NCI-H524 (cell line): ENCODE measurements around the gene RRAGD.

Source experiments
- DNase-seq, 2 experiments: peaks; one replicate each; lab custom pipeline; 2025; lab: John Stamatoyannopoulos, UW

Gene RRAGD

GRCh38 chr6:89412071-89413005, at the start of gene RRAGD:
RRAGD (minus strand) TSS chr6:89412273; CDS start chr6:89411993, 280 bp downstream.
- DNase-seq, result peak; percentile 65 to 82

- no peak for DNase-seq
Measured at GRCh38 chr6:89460713-89461112, 48.6 kb upstream of the RRAGD start.

GRCh38 chr6:89459501-89459900, 47.4 kb upstream of the RRAGD start:
- no peak for DNase-seq

- no peak for DNase-seq
Measured at GRCh38 chr6:89458704-89459103, 46.6 kb upstream of the RRAGD start.

- DNase-seq, result no peak
Measured at GRCh38 chr6:89454300-89454699, 42.2 kb upstream of the RRAGD start.

- DNase-seq, result no peak
Measured at GRCh38 chr6:89452281-89452680, 40.2 kb upstream of the RRAGD start.

GRCh38 chr6:89449193-89449592, 37.1 kb upstream of the RRAGD start:
- no peak for DNase-seq

- no peak for DNase-seq
Measured at GRCh38 chr6:89443658-89444057, 31.6 kb upstream of the RRAGD start.

- no peak for DNase-seq
Measured at GRCh38 chr6:89440200-89440599, 28.1 kb upstream of the RRAGD start.

GRCh38 chr6:89439014-89439413, 26.9 kb upstream of the RRAGD start:
- DNase-seq, result no peak

GRCh38 chr6:89438248-89438647, 26.2 kb upstream of the RRAGD start:
- no peak for DNase-seq

GRCh38 chr6:89436226-89436625, 24.2 kb upstream of the RRAGD start:
- DNase-seq, result no peak

GRCh38 chr6:89434954-89435353, 22.9 kb upstream of the RRAGD start:
- DNase-seq, result no peak

- DNase-seq, result no peak
Measured at GRCh38 chr6:89434150-89434499, 22.1 kb upstream of the RRAGD start.

GRCh38 chr6:89433252-89434149, 21.4 kb upstream of the RRAGD start:
- DNase-seq, result peak; percentile 26 to 69

GRCh38 chr6:89432875-89433251, 20.8 kb upstream of the RRAGD start, which contains the start of gene ANKRD6:
ANKRD6 (plus strand) TSS chr6:89433152; CDS start chr6:89566977, 133,825 bp downstream.
- peak; percentile 19 to 69 for DNase-seq

- DNase-seq, result peak in 1 of 2 experiments; percentile 54
Measured at GRCh38 chr6:89430201-89430962, 18.3 kb upstream of the RRAGD start.

- no peak for DNase-seq
Measured at GRCh38 chr6:89416796-89417195, 4.7 kb upstream of the RRAGD start.

- DNase-seq, result no peak
Measured at GRCh38 chr6:89415185-89415584, 3.1 kb upstream of the RRAGD start.

- no peak for DNase-seq
Measured at GRCh38 chr6:89414215-89414614, 2.1 kb upstream of the RRAGD start.

GRCh38 chr6:89413006-89413400, 930 bp upstream of the RRAGD start:
- DNase-seq, result no peak
